ENCODE results near the gene DIAPH2.

GRCh38 chrX:97117572-97117971 is 432.9 kb downstream of the DIAPH2 start:
- TF ChIP-seq POLR2A (IDR thresholded peaks at IDR 0.05) (no peak), CTCF (IDR thresholded peaks at IDR 0.05) (no peak)
